HEK293T (cell line): Measurements from ENCODE around the gene DGKH.

Experiments used
- CTCF ChIA-PET: fragments of 350-600 bp; formaldehyde crosslinking; extraction: SDS; loops from one replicate; lab custom pipeline; 2021; ENCODE audit warnings: antibody characterized with exemption, inconsistent platforms; lab: Yijun Ruan, JAX
- POLR2A ChIA-PET: fragments of 350-600 bp; formaldehyde crosslinking; extraction: SDS; loops from one replicate; lab custom pipeline; 2020; ENCODE audit warnings: antibody characterized with exemption, inconsistent platforms; lab: Yijun Ruan, JAX
- DNase-seq: peaks from one replicate; pipeline ENCODE4 v3.0.0; 2012; ENCODE audit warnings: mixed read lengths; ENCODE audit errors: extremely low spot score
- ARNT ChIP-seq: fragments of 450-650 bp; IDR thresholded peaks from 2 replicates; pipeline ENCODE4 v1.6.1; 2017; ENCODE audit warnings: mild to moderate bottlenecking
- BHLHE40 ChIP-seq: fragments of 450-650 bp; IDR thresholded peaks from 2 replicates; pipeline ENCODE4 v1.6.1; 2016; ENCODE audit warnings: mild to moderate bottlenecking, moderate library complexity, borderline replicate concordance
- CTBP1 ChIP-seq: fragments of 450-650 bp; IDR thresholded peaks from 2 replicates; pipeline ENCODE4 v1.6.1; 2016; ENCODE audit warnings: borderline replicate concordance
- ELF4 ChIP-seq: fragments of 450-650 bp; IDR thresholded peaks from 2 replicates; pipeline ENCODE4 v1.6.1; 2017; ENCODE audit warnings: antibody characterized with exemption
- FOXA1 ChIP-seq: fragments of 450-650 bp; IDR thresholded peaks from 2 replicates; pipeline ENCODE4 v1.6.1; 2016; ENCODE audit warnings: mild to moderate bottlenecking
- FOXK2 ChIP-seq: fragments of 450-650 bp; IDR thresholded peaks from 2 replicates; pipeline ENCODE4 v1.6.1; 2016; ENCODE audit warnings: mild to moderate bottlenecking
- FOXM1 ChIP-seq: fragments of 450-650 bp; IDR thresholded peaks from 2 replicates; pipeline ENCODE4 v1.6.1; 2017; ENCODE audit warnings: mild to moderate bottlenecking, borderline replicate concordance
- HDGF ChIP-seq: fragments of 450-650 bp; IDR thresholded peaks from 2 replicates; pipeline ENCODE4 v1.6.1; 2017; ENCODE audit warnings: antibody characterized with exemption, borderline replicate concordance
- L3MBTL2 ChIP-seq: fragments of 450-650 bp; conservative IDR thresholded peaks from 2 replicates; pipeline ENCODE4 v1.6.1; 2016; ENCODE audit warnings: mild to moderate bottlenecking
- LEF1 ChIP-seq: fragments of 450-650 bp; IDR thresholded peaks from 2 replicates; pipeline ENCODE4 v1.6.1; 2017; ENCODE audit warnings: mild to moderate bottlenecking, borderline replicate concordance
- NFRKB ChIP-seq: fragments of 450-650 bp; IDR thresholded peaks from 2 replicates; pipeline ENCODE4 v1.6.1; 2016; ENCODE audit warnings: mild to moderate bottlenecking, moderate library complexity
- PKNOX1 ChIP-seq: fragments of 450-650 bp; IDR thresholded peaks from 2 replicates; pipeline ENCODE4 v1.6.1; 2016
- SP1 ChIP-seq: fragments of 450-650 bp; IDR thresholded peaks from 2 replicates; pipeline ENCODE4 v1.6.1; 2017
- SUZ12 ChIP-seq: fragments of 450-650 bp; IDR thresholded peaks from 2 replicates; pipeline ENCODE4 v1.6.1; 2016; ENCODE audit warnings: mild to moderate bottlenecking
- TARDBP ChIP-seq: fragments of 450-650 bp; IDR thresholded peaks from 2 replicates; pipeline ENCODE4 v1.6.1; 2016
- ZNF384 ChIP-seq: fragments of 450-650 bp; IDR thresholded peaks from 2 replicates; pipeline ENCODE4 v1.6.1; 2016

Gene DGKH

GRCh38 chr13:42246541-42246940 is 198.1 kb downstream of the DGKH start:
- ChIA-PET POLR2A (no interaction called here), CTCF (no interaction called here)
- TF ChIP-seq FOXM1 (no peak), SP1 (no peak), NFRKB (no peak), HDGF (no peak), FOXK2 (no peak), TARDBP (no peak), ELF4 (no peak)
- DNase-seq, result no peak

- POLR2A ChIA-PET, result no interaction called here
- no peak for DNase-seq
- CTCF ChIA-PET, result no interaction called here
- TF ChIP-seq BHLHE40 (no peak), FOXK2 (no peak)
Observed at GRCh38 chr13:42247883-42248282, 199.4 kb downstream of the DGKH start.

- no peak for DNase-seq
- TF ChIP-seq L3MBTL2, result no peak
- no peak for TF ChIP-seq NFRKB
- TF ChIP-seq ARNT, result no peak
- TF ChIP-seq ELF4, result no peak
- no peak for TF ChIP-seq PKNOX1
- no peak for TF ChIP-seq HDGF
- no peak for TF ChIP-seq FOXA1
- TF ChIP-seq FOXK2, result no peak
- TF ChIP-seq ZNF384, result no peak
- no peak for TF ChIP-seq BHLHE40
- TF ChIP-seq SP1, result no peak
- no peak for TF ChIP-seq TARDBP
- TF ChIP-seq LEF1, result no peak
- no peak for TF ChIP-seq SUZ12
- no peak for TF ChIP-seq FOXM1
- no peak for TF ChIP-seq CTBP1
- ChIA-PET POLR2A (no interaction called here), CTCF (no interaction called here)
Observed at GRCh38 chr13:42255886-42256285, 207.4 kb downstream of the DGKH start.

- no peak for DNase-seq
- POLR2A ChIA-PET, result interaction anchor here (1.0 kb wide), 1 partner anchor 13 kb away, joined by 4 read pairs; the partner anchor contains the start of gene AKAP11
Observed at GRCh38 chr13:42258747-42259146, 210.3 kb downstream of the DGKH start.

GRCh38 chr13:42259515-42259914 is 211.1 kb downstream of the DGKH start:
- no peak for DNase-seq
- TF ChIP-seq SUZ12, result no peak
- no peak for TF ChIP-seq ARNT
- TF ChIP-seq ZNF384, result no peak
- TF ChIP-seq NFRKB, result no peak
- TF ChIP-seq HDGF, result no peak
- CTCF ChIA-PET, result no interaction called here
- POLR2A ChIA-PET, result interaction anchor here (1.0 kb wide), 1 partner anchor 12 kb away, joined by 4 read pairs; the partner anchor contains the start of gene AKAP11

More at GRCh38 chr13:42258747-42259146, 210.3 kb downstream of the DGKH start:
- CTCF ChIA-PET, result no interaction called here
- TF ChIP-seq FOXK2 (no peak), PKNOX1 (no peak), NFRKB (no peak), TARDBP (no peak), HDGF (no peak), SUZ12 (no peak), BHLHE40 (no peak), FOXM1 (no peak), SP1 (no peak), FOXA1 (no peak)

- POLR2A ChIA-PET, result no interaction called here
- CTCF ChIA-PET, result no interaction called here
- DNase-seq, result no peak
- no peak for TF ChIP-seq ELF4
- TF ChIP-seq FOXM1, result no peak
- TF ChIP-seq L3MBTL2, result no peak
- no peak for TF ChIP-seq HDGF
- no peak for TF ChIP-seq SUZ12
- TF ChIP-seq LEF1, result no peak
- TF ChIP-seq NFRKB, result no peak
- no peak for TF ChIP-seq CTBP1
- TF ChIP-seq FOXA1, result no peak
- TF ChIP-seq FOXK2, result no peak
Observed at GRCh38 chr13:42260903-42261654, 212.6 kb downstream of the DGKH start.

GRCh38 chr13:42266473-42266872 is 218.0 kb downstream of the DGKH start:
- no peak for DNase-seq
- no peak for TF ChIP-seq FOXK2
- no peak for TF ChIP-seq CTBP1
- ChIA-PET POLR2A (no interaction called here), CTCF (interaction anchor here (0.6 kb wide), 1 partner anchor 807 kb away, joined by 3 read pairs; no protein-coding TSS in a partner anchor)
